ENCODE results near the gene DISC1. TPM values are rescaled to one million over a fixed set of nuclear protein-coding genes. Genes with fewer than 3 reads are reported as not detected.

DISC1 gene
- total RNA-seq, 1 experiment from 2014 or later: 1.8 TPM

DNA sequence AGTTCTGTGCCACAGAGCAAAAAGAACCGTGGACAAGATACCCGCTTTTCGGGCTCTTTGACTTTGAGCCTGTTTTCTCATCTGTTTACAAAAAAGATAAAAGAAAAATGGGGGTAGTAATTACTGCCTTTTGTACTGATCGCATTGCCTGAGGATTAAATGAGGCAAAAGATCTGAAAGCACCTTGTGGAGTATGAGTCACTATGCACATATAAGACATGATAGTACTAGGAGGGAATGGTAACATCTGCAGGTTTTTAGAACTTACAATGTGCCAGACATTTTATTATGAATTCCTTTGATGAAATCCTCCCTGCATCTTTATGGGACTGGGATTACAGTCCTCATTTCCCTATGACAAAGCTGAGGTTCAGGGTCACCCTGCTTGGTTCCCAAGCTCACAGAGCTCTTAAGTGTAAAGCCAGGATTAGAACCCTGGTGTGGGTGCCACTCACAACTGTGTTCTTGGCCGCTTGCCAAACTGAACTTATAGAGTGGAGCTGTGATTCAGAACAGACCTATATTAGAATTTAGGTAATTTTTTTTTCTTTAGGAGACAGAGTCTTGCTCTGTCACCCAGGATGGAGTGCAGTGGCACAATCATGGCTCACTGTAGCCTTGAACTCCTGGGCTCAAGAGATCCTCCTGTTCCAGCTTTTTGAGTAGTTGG, 1.8 kb downstream of the DISC1 start:
- Histone ChIP-seq H3K9ac (ENCODE audit: low read length) (no peak overlapping the region), H3K27me3 (ENCODE audit: insufficient read depth, low read length) (peaks cover 9% of the 10 kb centered on the region; the same call in 1 of the 2 replicates), H3K4me2 (ENCODE audit: low read length) (no peak overlapping the region), H3K79me2 (ENCODE audit: insufficient read depth, low read length) (no peaks in the 10 kb centered on the region), H3K9me3 (ENCODE audit: control insufficient read depth in 1 of 2, insufficient read depth in 1 of 2, low read depth in 1 of 2, low read length in 2 of 2) (no peaks in the 10 kb centered on the region), H3K4me1 (ENCODE audit: control insufficient read depth in 1 of 2, insufficient read depth in 2 of 2, low read length in 2 of 2) (peaks cover 3 to 25% of the 10 kb centered on the region in 2 experiments; a peak in 3 of 4 replicates), H3K27ac (ENCODE audit: low read depth, low read length) (no peak overlapping the region), H3K36me3 (ENCODE audit: control insufficient read depth in 1 of 2, insufficient read depth in 2 of 2, low read length in 2 of 2) (no peaks in the 10 kb centered on the region), H3K9me2 (ENCODE audit: insufficient read depth) (no peaks in the 10 kb centered on the region), H2AFZ (ENCODE audit: low read depth, low read length, poor library complexity, severe bottlenecking) (no peak overlapping the region), H3K4me3 (replicated peaks in 1 of 2; ENCODE audit: low read depth in 1 of 2, low read length in 2 of 2) (no peak overlapping the region), H4K20me1 (ENCODE audit: insufficient read depth) (no peaks in the 10 kb centered on the region)
- intact Hi-C loops (cut with micrococcal nuclease): no loop called here
- TF ChIP-seq SRF (IDR thresholded peaks at IDR 0.05; ENCODE audit: low read depth): no peak
- TF ChIP-seq JUND (IDR thresholded peaks at IDR 0.05): no peak
- no TSS peak for BruUV-seq (replicated peaks)
- POLR2A ChIA-PET: no interaction called here
- DNase-seq (ENCODE audit: low read depth, low spot score): no peak
- no peak for ATAC-seq
- CTCF ChIA-PET: no interaction called here
- RAD21 ChIA-PET (ENCODE audit: low non-redundant PET in 1 of 2, low total read pairs in 2 of 2, uncharacterized antibody in 2 of 2, unreplicated experiment in 2 of 2): interaction anchor here in 1 of 2 experiments (0.6 kb wide), 1 partner anchor 138 kb away, joined by 3 read pairs; no protein-coding TSS in a partner anchor

DNA sequence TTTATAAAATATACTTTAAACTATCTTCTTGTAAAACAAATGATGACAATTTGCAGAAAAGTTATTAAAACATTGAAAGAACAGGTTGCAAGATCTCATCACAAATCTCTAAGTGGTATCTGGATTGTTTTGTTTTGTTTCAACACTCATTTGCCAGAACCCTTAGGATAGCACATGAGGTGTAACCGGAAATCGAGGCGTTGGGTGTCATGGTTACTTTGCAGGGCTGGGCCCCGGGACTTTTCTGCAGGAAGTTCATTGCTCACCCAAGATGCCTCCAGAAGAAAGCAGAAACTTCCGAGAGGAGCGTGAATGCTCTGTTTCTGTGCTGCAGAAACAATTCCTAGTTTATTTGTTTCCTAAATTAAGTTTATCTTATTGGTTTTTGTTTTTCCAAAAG, 2.5 kb downstream of the DISC1 start:
- Histone ChIP-seq H3K79me2 (ENCODE audit: insufficient read depth, low read length) (no peaks in the 10 kb centered on the region), H3K9me3 (ENCODE audit: control insufficient read depth in 1 of 2, insufficient read depth in 1 of 2, low read depth in 1 of 2, low read length in 2 of 2) (no peaks in the 10 kb centered on the region), H3K4me3 (replicated peaks in 1 of 2; ENCODE audit: low read depth in 1 of 2, low read length in 2 of 2) (no peak overlapping the region), H3K4me1 (ENCODE audit: control insufficient read depth in 1 of 2, insufficient read depth in 2 of 2, low read length in 2 of 2) (peaks cover 3 to 25% of the 10 kb centered on the region in 2 experiments; a peak in 3 of 4 replicates), H4K20me1 (ENCODE audit: insufficient read depth) (no peaks in the 10 kb centered on the region), H3K9ac (ENCODE audit: low read length) (no peak overlapping the region), H3K36me3 (ENCODE audit: control insufficient read depth in 1 of 2, insufficient read depth in 2 of 2, low read length in 2 of 2) (no peaks in the 10 kb centered on the region), H3K9me2 (ENCODE audit: insufficient read depth) (no peaks in the 10 kb centered on the region), H2AFZ (ENCODE audit: low read depth, low read length, poor library complexity, severe bottlenecking) (no peak overlapping the region), H3K27me3 (ENCODE audit: insufficient read depth, low read length) (0 out of 2 replicates have a peak, but pooled peaks cover 2% of the 10 kb centered on the region), H3K27ac (ENCODE audit: low read depth, low read length) (no peak overlapping the region), H3K4me2 (ENCODE audit: low read length) (no peak overlapping the region)
- DNase-seq (ENCODE audit: low read depth, low spot score): no peak
- BruUV-seq (replicated peaks): no TSS peak
- CTCF ChIA-PET: no interaction called here
- RAD21 ChIA-PET (ENCODE audit: low non-redundant PET in 1 of 2, low total read pairs in 2 of 2, uncharacterized antibody in 2 of 2, unreplicated experiment in 2 of 2): no interaction called here
- intact Hi-C loops (cut with micrococcal nuclease): no loop called here
- no peak for ATAC-seq
- POLR2A ChIA-PET: no interaction called here
- TF ChIP-seq EZH2 (IDR thresholded peaks at IDR 0.05): no peak
- no peak for TF ChIP-seq CBX3 (IDR thresholded peaks at IDR 0.05; ENCODE audit: low read depth)
- no peak for TF ChIP-seq SRF (IDR thresholded peaks at IDR 0.05; ENCODE audit: low read depth)
- no peak for TF ChIP-seq POLR2AphosphoS5 (IDR thresholded peaks at IDR 0.05; ENCODE audit: low read depth, low read length)
- TF ChIP-seq FOSL1 (IDR thresholded peaks at IDR 0.05; ENCODE audit: low read depth): no peak
- no peak for TF ChIP-seq SP1 (IDR thresholded peaks at IDR 0.05; ENCODE audit: low read depth)
- no peak for TF ChIP-seq ELF1 (IDR thresholded peaks at IDR 0.05; ENCODE audit: borderline replicate concordance, low read depth)
- TF ChIP-seq ZNF274 (IDR thresholded peaks at IDR 0.05; ENCODE audit: low read depth, low read length): no peak
- no peak for TF ChIP-seq ZFX (IDR thresholded peaks at IDR 0.05)
- TF ChIP-seq, protein P1, sequence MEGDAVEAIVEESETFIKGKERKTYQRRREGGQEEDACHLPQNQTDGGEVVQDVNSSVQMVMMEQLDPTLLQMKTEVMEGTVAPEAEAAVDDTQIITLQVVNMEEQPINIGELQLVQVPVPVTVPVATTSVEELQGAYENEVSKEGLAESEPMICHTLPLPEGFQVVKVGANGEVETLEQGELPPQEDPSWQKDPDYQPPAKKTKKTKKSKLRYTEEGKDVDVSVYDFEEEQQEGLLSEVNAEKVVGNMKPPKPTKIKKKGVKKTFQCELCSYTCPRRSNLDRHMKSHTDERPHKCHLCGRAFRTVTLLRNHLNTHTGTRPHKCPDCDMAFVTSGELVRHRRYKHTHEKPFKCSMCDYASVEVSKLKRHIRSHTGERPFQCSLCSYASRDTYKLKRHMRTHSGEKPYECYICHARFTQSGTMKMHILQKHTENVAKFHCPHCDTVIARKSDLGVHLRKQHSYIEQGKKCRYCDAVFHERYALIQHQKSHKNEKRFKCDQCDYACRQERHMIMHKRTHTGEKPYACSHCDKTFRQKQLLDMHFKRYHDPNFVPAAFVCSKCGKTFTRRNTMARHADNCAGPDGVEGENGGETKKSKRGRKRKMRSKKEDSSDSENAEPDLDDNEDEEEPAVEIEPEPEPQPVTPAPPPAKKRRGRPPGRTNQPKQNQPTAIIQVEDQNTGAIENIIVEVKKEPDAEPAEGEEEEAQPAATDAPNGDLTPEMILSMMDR (IDR thresholded peaks at IDR 0.05 in 2 of 3, conservative IDR thresholded peaks at IDR 0.05 in 1 of 3; ENCODE audit: borderline replicate concordance in 1 of 3, insufficient read depth in 1 of 3, low read depth in 2 of 3, low read length in 2 of 3): no peak
- TF ChIP-seq CEBPB (IDR thresholded peaks at IDR 0.05; ENCODE audit: low read depth): no peak
- TF ChIP-seq, protein P2, sequence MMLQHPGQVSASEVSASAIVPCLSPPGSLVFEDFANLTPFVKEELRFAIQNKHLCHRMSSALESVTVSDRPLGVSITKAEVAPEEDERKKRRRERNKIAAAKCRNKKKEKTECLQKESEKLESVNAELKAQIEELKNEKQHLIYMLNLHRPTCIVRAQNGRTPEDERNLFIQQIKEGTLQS (IDR thresholded peaks at IDR 0.05): no peak
- no peak for TF ChIP-seq POLR2A (IDR thresholded peaks at IDR 0.05; ENCODE audit: borderline replicate concordance, extremely low read depth, insufficient read depth, insufficient read length)
- no peak for TF ChIP-seq EZH2phosphoT487 (IDR thresholded peaks at IDR 0.05; ENCODE audit: borderline replicate concordance)
- no peak for TF ChIP-seq RAD21 (IDR thresholded peaks at IDR 0.05; ENCODE audit: low read depth)
- TF ChIP-seq, protein P3, sequence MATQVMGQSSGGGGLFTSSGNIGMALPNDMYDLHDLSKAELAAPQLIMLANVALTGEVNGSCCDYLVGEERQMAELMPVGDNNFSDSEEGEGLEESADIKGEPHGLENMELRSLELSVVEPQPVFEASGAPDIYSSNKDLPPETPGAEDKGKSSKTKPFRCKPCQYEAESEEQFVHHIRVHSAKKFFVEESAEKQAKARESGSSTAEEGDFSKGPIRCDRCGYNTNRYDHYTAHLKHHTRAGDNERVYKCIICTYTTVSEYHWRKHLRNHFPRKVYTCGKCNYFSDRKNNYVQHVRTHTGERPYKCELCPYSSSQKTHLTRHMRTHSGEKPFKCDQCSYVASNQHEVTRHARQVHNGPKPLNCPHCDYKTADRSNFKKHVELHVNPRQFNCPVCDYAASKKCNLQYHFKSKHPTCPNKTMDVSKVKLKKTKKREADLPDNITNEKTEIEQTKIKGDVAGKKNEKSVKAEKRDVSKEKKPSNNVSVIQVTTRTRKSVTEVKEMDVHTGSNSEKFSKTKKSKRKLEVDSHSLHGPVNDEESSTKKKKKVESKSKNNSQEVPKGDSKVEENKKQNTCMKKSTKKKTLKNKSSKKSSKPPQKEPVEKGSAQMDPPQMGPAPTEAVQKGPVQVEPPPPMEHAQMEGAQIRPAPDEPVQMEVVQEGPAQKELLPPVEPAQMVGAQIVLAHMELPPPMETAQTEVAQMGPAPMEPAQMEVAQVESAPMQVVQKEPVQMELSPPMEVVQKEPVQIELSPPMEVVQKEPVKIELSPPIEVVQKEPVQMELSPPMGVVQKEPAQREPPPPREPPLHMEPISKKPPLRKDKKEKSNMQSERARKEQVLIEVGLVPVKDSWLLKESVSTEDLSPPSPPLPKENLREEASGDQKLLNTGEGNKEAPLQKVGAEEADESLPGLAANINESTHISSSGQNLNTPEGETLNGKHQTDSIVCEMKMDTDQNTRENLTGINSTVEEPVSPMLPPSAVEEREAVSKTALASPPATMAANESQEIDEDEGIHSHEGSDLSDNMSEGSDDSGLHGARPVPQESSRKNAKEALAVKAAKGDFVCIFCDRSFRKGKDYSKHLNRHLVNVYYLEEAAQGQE (IDR thresholded peaks at IDR 0.05; ENCODE audit: low read depth): no peak
